GM12891 (cell line): ENCODE data around the gene EPHA2.

Experiments
- PAX5 ChIP-seq: IDR thresholded peaks from 2 replicates; pipeline ENCODE4 v1.6.1; 2011; ENCODE audit warnings: low read length, moderate library complexity, mild to moderate bottlenecking; ENCODE audit not compliant: insufficient read depth, severe bottlenecking
- POLR2A ChIP-seq: IDR thresholded peaks from 2 replicates; pipeline ENCODE4 v1.6.1; 2011; ENCODE audit warnings: low read depth, low read length, control low read depth
- POLR2AphosphoS5 ChIP-seq: IDR thresholded peaks from 2 replicates; pipeline ENCODE4 v1.6.1; 2011; ENCODE audit warnings: low read depth, low read length, control low read depth
- POU2F2 ChIP-seq: IDR thresholded peaks from 2 replicates; pipeline ENCODE4 v1.6.1; 2011; ENCODE audit warnings: low read depth, mild to moderate bottlenecking, control low read depth, low read length, moderate library complexity
- TAF1 ChIP-seq: IDR thresholded peaks from 2 replicates; pipeline ENCODE4 v1.6.1; 2011; ENCODE audit warnings: low read depth, low read length, control low read depth

DNA sequence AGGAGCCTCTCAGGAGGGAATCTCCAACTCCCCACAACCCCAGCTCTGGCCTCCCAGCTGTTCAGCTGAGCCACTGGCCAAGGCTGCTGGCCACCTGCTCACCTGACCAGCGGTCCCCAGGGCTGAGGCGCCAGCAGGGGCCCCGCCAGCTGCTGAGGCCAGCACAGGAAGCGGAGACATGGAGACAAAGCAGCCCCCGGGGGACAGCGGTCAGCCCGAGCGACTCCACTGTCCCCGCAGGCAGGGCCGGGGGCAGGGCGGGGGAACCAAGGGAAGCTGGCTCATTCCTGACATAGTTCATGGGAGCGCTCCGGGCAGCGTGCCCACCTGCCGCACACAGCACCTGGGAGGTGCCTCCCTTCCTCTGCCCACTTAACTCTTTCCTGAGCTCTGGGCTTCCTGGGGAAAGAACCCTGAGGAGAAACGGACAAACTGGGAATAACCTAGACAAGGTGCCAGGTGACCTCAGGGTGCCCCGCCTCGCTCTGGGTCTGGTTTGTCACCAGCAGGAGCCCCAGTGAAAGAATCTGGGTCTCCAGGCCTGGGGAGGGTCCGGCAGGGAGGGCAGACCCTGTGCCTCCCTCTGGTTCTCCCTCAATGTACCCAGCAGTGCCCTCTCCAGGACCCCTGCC is 10.7 kb downstream of the EPHA2 start:
- TF ChIP-seq POLR2A (no peak), TAF1 (no peak), POLR2AphosphoS5 (no peak), POU2F2 (no peak), PAX5 (no peak)
